ENCODE results near the gene TNFRSF13B.
"Not testable (repeated sequence)": the region's sequence is repeated elsewhere in the genome, so short reads cannot be mapped to it uniquely, and the experiment has no call there.

Gene TNFRSF13B

GRCh38 chr17:16926571-16927451, 45.1 kb downstream of the TNFRSF13B start:
- DNase-seq (ENCODE audit: low read depth in 2 of 2): no peak

GRCh38 chr17:16926061-16926511, 45.8 kb downstream of the TNFRSF13B start:
- no peak for DNase-seq (ENCODE audit: low read depth in 2 of 2)

GRCh38 chr17:16925461-16926060, 46.4 kb downstream of the TNFRSF13B start:
- no peak for DNase-seq (ENCODE audit: low read depth in 2 of 2)

GRCh38 chr17:16924696-16925440, 47.0 kb downstream of the TNFRSF13B start:
- no peak for DNase-seq (ENCODE audit: low read depth in 2 of 2)

GRCh38 chr17:16923904-16924695, 47.8 kb downstream of the TNFRSF13B start:
- DNase-seq (ENCODE audit: low read depth in 2 of 2): no peak

- no peak for DNase-seq (ENCODE audit: low read depth in 2 of 2)
These were observed 48.6 kb downstream of the TNFRSF13B start for GRCh38 chr17:16923097-16923903.

- no peak for DNase-seq (ENCODE audit: low read depth in 2 of 2)
These were observed 49.4 kb downstream of the TNFRSF13B start for GRCh38 chr17:16922386-16923096.

- DNase-seq (ENCODE audit: low read depth in 2 of 2): not testable (repeated sequence)
These were observed 50.5 kb downstream of the TNFRSF13B start for GRCh38 chr17:16921451-16921850.

GRCh38 chr17:16920628-16921020, 51.3 kb downstream of the TNFRSF13B start:
- DNase-seq (ENCODE audit: low read depth in 2 of 2): no peak

- no peak for DNase-seq (ENCODE audit: low read depth in 2 of 2)
These were observed 52.0 kb downstream of the TNFRSF13B start for GRCh38 chr17:16919663-16920627.

- no peak for DNase-seq (ENCODE audit: low read depth in 2 of 2)
These were observed 53.5 kb downstream of the TNFRSF13B start for GRCh38 chr17:16918443-16918842.

- no peak for DNase-seq (ENCODE audit: low read depth in 2 of 2)
These were observed 54.1 kb downstream of the TNFRSF13B start for GRCh38 chr17:16917671-16918394.

GRCh38 chr17:16916557-16916920, 55.4 kb downstream of the TNFRSF13B start:
- no peak for DNase-seq (ENCODE audit: low read depth in 2 of 2)

GRCh38 chr17:16915752-16916556, 56.0 kb downstream of the TNFRSF13B start:
- DNase-seq (ENCODE audit: low read depth in 2 of 2): no peak

- DNase-seq (ENCODE audit: low read depth in 2 of 2): no peak
These were observed 58.5 kb downstream of the TNFRSF13B start for GRCh38 chr17:16913463-16913862.

- no peak for DNase-seq (ENCODE audit: low read depth in 2 of 2)
These were observed 59.6 kb downstream of the TNFRSF13B start for GRCh38 chr17:16912021-16912962.
